DMS153 (cell line): ENCODE measurements around the gene EPB41L3.

Source experiments
- DNase-seq: peaks from one replicate; lab custom pipeline; 2025; lab: John Stamatoyannopoulos, UW

Gene EPB41L3

DNA sequence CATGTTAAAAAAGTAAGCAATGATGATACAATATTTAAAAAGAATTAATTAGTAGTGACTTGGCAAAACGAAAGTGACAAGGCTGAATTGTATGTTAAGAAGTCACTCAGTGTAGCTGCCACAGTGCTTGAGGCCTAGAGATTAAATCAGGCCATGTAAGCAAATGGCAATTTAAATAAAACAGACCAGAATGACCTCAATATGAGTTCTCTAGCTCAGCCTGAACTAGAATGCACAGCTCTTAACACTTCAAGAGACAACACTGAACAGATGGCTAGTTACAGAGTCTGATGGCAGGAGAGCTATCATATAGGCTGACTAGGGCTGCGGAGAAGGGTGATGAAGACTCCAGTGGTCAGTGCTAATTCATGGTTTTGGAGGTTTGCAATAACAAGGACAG is 130.3 kb downstream of the EPB41L3 start:
- DNase-seq, result no peak

DNA sequence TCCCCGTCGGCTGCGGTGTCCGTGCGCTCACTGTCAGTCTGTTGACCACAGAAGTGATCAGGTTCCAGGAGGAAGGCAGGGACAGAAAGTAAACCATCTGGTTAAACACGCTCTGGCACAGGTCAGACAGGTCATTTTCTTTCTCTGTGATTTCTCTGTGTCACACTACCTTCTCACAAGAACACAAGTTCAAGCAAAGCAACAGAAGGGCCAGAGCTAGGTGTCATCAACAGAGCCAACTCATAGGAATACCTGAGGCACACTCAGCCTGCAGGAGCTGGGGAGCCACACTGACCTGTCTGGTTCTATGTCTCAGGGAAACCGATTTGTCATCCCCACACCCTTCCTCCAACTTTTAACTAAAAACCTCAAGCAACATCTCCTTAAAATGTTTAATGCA is 133.2 kb downstream of the EPB41L3 start:
- no peak for DNase-seq

GRCh38 chr18:5398269-5398668 is 145.5 kb downstream of the EPB41L3 start:
- no peak for DNase-seq

- DNase-seq, result no peak
Measured at GRCh38 chr18:5397102-5397501, 146.7 kb downstream of the EPB41L3 start.

DNA sequence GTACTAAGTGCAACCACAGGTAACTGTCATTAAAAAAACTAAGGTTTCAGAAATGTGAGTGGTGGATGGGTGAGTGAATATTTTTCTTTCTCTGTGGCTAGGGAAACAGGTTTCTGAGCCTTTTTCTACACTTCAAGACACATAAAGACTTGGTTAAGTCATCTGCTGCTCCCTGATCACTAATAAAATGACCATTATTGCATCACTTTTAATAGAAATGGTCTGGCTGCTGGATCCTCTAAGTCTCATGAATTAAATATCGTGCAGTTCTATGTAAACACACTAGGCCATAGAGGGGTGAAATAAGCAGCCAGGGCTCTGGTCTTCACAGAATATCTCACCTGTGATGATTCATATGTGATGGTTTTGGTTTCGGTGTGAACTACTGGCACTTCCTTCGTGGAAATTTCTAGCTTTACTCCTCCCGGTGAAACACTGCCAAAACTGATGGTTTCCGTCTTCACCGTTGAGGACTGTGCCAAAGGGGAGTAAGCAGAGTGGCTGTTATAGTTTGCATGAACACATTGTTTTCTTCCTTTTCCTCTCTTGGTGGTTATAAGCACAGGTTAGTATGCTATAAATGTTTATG is 147.8 kb downstream of the EPB41L3 start:
- DNase-seq, result no peak

DNA sequence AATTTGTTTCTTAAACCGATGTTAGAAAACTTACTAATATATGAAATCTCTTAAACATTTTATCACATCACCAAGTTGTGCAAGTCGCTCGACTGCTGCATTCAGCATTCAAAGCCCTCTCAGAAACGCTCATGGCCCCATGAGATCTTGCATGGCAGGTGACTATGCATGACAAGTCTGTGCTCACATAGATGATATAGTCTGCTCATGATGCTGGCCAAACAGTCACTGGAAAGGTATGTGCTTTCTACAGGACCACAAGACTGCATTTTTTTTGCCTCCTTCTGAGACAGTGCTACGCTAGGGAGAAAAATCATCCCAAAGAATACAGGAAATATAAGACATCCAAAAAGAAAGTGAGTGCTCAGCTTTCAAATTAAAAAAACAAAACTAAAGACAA is 150.0 kb downstream of the EPB41L3 start:
- no peak for DNase-seq

GRCh38 chr18:5391409-5391808 is 152.4 kb downstream of the EPB41L3 start:
- DNase-seq, result no peak

DNA sequence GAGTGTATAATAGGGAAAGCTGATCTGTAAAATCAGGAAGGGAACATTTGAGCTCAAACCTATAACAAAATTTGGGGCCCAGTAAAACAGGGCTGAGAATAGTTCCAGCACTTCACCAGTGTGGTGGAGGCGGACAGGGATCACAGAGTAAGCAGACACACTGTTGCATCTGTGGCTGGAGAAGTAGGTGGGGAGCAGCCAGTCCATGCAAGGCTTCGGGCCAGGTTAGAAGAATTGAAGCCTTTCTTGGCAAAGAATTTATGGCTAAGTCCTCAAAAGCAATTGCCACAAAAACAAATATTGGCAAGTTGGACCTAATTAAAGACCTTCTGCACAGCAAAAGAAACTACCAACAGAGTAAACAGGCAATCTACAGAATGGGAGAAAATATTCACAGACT is 154.4 kb downstream of the EPB41L3 start:
- no peak for DNase-seq

DNA sequence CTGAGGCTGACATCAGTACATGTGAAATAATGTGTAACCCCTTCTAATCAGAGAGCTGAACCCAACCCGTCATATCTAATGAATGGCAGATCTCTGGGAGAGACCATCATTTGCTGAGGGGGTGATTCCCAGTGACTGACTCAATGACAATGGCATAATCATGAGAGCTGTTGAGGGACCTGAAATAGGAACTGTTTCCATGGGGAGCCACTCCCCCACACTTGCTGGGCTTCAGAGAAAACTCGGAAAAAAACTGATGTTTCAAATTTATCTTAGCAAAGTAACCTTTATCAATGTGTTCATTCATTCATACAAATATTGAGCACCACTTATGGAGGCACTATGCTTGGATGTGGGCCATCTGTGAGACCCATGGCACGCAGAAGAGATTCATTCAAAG is 154.9 kb downstream of the EPB41L3 start:
- no peak for DNase-seq

- no peak for DNase-seq
Measured at GRCh38 chr18:5380586-5380985, 163.2 kb downstream of the EPB41L3 start.

- DNase-seq, result no peak
Measured at GRCh38 chr18:5376986-5377385, 166.8 kb downstream of the EPB41L3 start.

DNA sequence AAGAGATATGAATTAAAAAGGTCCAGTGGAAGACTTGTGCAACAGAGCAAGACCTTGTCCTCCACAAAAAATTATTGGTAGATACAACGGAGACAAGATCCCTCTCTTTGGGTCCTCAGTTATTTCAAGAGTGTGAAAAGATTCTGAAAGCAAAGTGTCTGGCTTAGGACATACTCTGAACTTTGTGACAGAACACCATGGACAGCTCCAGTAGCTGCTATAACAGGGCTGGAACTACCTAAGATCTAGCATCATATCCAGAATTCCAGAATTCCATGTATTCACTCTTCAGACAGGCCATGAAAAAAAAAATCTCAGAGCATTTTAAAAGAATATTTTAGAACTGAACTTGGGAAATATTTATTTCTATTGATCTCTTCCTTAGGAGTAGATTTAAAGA is 173.5 kb downstream of the EPB41L3 start:
- no peak for DNase-seq

GRCh38 chr18:5369513-5369912 is 174.3 kb downstream of the EPB41L3 start:
- DNase-seq, result no peak

- no peak for DNase-seq
Measured at GRCh38 chr18:5365443-5365842, 178.4 kb downstream of the EPB41L3 start.

DNA sequence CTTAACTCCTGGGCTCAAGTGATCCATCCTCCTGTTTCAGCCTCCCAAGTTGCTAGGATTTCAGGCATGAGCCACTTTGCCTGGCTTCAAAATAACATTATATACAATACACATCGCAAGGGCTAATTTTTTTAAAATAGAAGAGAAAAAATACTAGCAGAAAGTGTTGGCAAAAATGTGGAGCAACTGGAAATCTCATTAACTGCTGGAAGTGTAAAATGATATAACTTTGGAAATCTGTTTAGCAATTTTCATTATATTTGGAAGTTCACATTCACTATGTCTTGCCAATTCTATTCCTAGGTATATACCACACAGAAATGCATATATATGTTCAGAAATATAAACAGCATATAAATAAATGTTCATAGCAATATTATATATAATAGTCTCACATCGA is 193.2 kb downstream of the EPB41L3 start:
- DNase-seq, result no peak
